ENCODE results near the gene ANO6.

Gene ANO6

DNA sequence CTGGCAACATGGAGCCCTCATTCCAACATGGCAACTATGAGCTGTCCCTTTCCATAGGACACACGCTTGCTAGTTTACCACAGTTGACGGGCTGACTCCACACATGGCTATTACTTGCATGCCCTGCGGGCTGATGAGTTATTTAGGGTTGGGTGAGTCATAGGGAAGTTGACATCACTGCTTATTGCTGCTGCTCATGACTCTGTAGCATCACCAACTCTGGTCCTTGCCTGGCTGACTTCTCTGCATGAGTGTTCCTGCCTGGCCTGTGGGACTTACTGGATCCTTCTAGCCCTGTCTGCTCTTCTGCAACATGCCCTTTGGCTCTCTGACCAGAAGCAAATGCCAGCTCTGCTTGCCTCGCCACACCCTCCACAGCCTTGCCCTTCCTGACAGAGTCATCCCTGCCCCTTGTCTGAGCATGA lies 199.5 kb downstream of the ANO6 start:
- H3K27ac ChIP-seq = no peak overlapping the region

DNA sequence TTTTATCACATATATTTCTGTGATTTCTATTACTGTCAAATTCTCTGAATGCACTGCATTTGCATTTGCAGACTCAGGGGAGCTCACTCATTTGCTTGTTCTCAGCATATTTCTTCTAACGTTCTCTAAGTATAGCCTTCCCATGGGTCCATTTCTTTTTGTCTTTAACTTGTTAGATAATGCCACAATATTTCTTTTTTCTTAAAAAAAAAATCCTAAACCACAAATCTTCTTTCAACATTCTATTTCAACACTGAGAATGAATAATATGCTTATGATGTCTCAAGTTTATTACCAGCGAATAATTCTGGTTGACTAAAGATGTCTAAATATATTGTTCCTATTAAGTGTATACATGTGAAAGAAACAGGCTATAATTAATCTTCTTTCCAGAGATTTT lies 200.2 kb downstream of the ANO6 start:
- H3K27ac ChIP-seq = no peak overlapping the region
- TF ChIP-seq ZFX (IDR thresholded peaks at IDR 0.05) = no peak
- TF ChIP-seq, protein P1, sequence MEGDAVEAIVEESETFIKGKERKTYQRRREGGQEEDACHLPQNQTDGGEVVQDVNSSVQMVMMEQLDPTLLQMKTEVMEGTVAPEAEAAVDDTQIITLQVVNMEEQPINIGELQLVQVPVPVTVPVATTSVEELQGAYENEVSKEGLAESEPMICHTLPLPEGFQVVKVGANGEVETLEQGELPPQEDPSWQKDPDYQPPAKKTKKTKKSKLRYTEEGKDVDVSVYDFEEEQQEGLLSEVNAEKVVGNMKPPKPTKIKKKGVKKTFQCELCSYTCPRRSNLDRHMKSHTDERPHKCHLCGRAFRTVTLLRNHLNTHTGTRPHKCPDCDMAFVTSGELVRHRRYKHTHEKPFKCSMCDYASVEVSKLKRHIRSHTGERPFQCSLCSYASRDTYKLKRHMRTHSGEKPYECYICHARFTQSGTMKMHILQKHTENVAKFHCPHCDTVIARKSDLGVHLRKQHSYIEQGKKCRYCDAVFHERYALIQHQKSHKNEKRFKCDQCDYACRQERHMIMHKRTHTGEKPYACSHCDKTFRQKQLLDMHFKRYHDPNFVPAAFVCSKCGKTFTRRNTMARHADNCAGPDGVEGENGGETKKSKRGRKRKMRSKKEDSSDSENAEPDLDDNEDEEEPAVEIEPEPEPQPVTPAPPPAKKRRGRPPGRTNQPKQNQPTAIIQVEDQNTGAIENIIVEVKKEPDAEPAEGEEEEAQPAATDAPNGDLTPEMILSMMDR (conservative IDR thresholded peaks at IDR 0.05) = no peak

More for the DNA sequence above, 199.5 kb downstream of the ANO6 start:
- TF ChIP-seq, protein P1 (conservative IDR thresholded peaks at IDR 0.05) = no peak
- no peak for TF ChIP-seq ZFX (IDR thresholded peaks at IDR 0.05)

DNA sequence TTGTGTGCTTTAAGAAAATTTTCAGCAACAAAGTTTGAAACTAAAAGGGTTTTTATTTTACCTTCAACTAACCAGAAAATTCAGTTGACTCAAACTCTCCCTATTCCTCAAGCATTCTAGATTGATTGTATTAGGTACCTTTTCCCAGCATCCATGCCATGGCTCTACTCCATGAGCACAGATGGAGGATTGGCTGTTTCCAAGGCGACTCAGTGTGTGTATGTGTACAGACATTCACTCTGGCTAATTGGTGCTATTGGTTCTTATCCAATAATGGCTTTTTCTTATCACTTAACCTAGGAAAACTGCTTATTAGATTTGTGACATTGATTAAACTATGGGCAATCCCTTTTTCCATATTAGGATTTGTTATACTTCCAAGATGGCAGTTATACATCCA lies 202.6 kb downstream of the ANO6 start:
- H3K27ac ChIP-seq = no peak overlapping the region
- TF ChIP-seq, protein P1 (conservative IDR thresholded peaks at IDR 0.05) = no peak
- no peak for TF ChIP-seq ZFX (IDR thresholded peaks at IDR 0.05)

DNA sequence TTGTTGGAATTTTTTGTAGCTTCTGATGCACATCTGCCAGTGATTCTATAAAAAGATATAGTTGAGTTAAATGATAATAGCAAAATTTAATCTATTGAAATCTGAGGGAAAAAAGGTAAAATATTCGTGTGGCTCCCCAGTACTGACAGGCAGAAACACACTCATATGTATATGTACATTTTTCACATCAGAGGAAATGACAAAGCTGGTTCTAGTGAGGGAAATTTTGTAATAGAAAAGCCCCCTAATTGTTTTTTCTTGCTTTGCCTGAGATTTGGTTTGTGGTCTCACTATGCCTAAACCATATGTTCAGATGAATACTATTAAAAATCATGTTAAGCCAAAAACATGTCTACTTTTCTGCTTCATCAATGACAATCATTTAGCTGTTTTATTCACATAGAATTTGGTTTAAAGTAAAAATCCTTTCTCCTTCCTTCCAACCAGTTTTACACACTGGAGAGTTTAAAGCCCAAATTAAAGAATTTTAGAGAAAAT lies 203.5 kb downstream of the ANO6 start:
- H3K27ac ChIP-seq = no peak overlapping the region
- no peak for TF ChIP-seq ZFX (IDR thresholded peaks at IDR 0.05)
- TF ChIP-seq, protein P1 (conservative IDR thresholded peaks at IDR 0.05) = no peak

DNA sequence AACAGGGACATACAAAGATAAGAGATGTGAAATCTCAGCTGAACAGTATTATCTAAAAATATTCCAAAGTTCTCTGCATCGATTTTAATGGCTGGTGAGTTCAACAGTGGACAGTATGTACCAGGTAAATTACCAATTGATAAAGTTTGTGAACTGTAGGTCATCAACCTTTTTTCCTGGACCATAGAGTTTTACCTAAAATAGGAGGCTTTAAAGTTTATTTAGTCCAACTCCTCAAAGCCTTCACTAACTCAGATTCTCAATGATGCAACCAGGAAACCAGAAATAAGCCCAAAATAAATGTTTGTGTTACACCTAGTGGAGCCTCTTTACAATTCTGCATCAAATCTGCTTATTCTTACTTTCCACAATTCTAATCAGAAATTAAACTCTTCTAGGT lies 205.8 kb downstream of the ANO6 start:
- TF ChIP-seq, protein P1 (conservative IDR thresholded peaks at IDR 0.05) = no peak
- no peak overlapping the region for H3K27ac ChIP-seq

DNA sequence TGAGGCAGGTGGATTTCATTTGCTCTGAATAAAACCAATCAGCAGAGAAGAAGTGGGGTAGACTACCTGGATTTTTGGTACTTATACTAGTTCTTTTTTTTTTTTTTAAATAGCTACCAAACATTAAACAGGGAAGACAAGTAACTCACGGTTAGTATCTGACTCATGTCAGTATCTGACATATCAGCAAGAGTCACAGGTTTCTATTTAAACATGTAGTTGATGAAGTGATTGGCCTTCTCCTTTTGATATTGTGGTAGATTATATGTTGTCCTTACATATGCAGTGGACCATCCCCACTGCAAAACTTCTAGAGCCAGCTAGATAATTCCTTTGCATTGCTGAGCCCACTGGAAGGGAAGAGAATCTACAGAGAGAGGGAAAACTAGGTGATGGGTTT lies 208.0 kb downstream of the ANO6 start:
- no peak overlapping the region for H3K27ac ChIP-seq
- TF ChIP-seq, protein P1 (conservative IDR thresholded peaks at IDR 0.05) = no peak
- TF ChIP-seq ZFX (IDR thresholded peaks at IDR 0.05) = no peak

DNA sequence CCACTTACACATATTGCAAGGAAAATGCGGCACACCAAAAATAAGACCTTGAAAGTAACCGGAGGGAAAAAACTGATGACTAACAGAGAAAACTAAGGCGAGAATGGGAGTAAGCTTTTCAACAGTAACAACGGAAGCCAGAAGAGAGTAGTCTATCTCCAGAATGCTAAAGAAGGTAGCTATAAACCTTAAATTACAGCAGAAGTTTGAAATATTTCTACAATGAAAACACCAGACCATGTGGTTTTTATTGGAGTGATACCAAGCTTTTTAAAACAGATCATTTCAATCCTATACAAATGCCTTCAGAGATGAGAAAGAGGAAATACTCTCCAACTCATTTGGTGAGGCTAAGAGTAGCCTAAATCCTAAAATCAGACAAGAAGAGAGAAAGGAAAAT lies 209.5 kb downstream of the ANO6 start:
- TF ChIP-seq, protein P1 (conservative IDR thresholded peaks at IDR 0.05) = no peak
- no peak for TF ChIP-seq ZFX (IDR thresholded peaks at IDR 0.05)
- no peak overlapping the region for H3K27ac ChIP-seq
